Neural progenitor cell (in vitro differentiated cells): ENCODE results near the gene RAE1.

Source experiments
- CTCF ChIP-seq: fragments of 200-600 bp; sonication (generic); IDR thresholded peaks from 2 replicates; pipeline ENCODE4 v1.5.1; 2017; ENCODE audit warnings: antibody characterized with exemption, mild to moderate bottlenecking
- EZH2phosphoT487 ChIP-seq: fragments of 200-600 bp; sonication (generic); IDR thresholded peaks from 2 replicates; pipeline ENCODE4 v1.6.1; 2017; ENCODE audit warnings: antibody characterized with exemption

- TF ChIP-seq CTCF = no peak
- TF ChIP-seq EZH2phosphoT487 = no peak
These were observed 60.6 kb downstream of the RAE1 start for GRCh38 chr20:57411406-57412283.
